ENCODE data around the gene TMEM121.
"Not testable (repeated sequence)": the region's sequence is repeated elsewhere in the genome, so short reads cannot be mapped to it uniquely, and the experiment has no call there.

Gene TMEM121

GRCh38 chr14:105547741-105548169 is 21.4 kb downstream of the TMEM121 start:
- DNase-seq = no peak

- no peak for DNase-seq
These were observed 23.1 kb downstream of the TMEM121 start for GRCh38 chr14:105549481-105549880.

- DNase-seq = no peak
These were observed 27.6 kb downstream of the TMEM121 start for GRCh38 chr14:105554022-105554421.

GRCh38 chr14:105554523-105554922 is 28.1 kb downstream of the TMEM121 start:
- DNase-seq = no peak

GRCh38 chr14:105557671-105558070 is 31.3 kb downstream of the TMEM121 start:
- not testable (repeated sequence) for DNase-seq

GRCh38 chr14:105558449-105559154 is 32.2 kb downstream of the TMEM121 start:
- DNase-seq = not testable (repeated sequence)

- DNase-seq = not testable (repeated sequence)
These were observed 33.1 kb downstream of the TMEM121 start for GRCh38 chr14:105559384-105560047.

GRCh38 chr14:105560048-105560669 is 33.8 kb downstream of the TMEM121 start:
- DNase-seq = not testable (repeated sequence)

GRCh38 chr14:105561345-105561744 is 35.0 kb downstream of the TMEM121 start:
- DNase-seq = not testable (repeated sequence)

- DNase-seq = no peak
These were observed 36.4 kb downstream of the TMEM121 start for GRCh38 chr14:105562713-105563346.

GRCh38 chr14:105563347-105563737 is 37.0 kb downstream of the TMEM121 start:
- DNase-seq = no peak

GRCh38 chr14:105564536-105564935 is 38.2 kb downstream of the TMEM121 start:
- not testable (repeated sequence) for DNase-seq

GRCh38 chr14:105565185-105565919 is 39.0 kb downstream of the TMEM121 start:
- DNase-seq = not testable (repeated sequence)

GRCh38 chr14:105566248-105567163 is 40.1 kb downstream of the TMEM121 start:
- DNase-seq = not testable (repeated sequence)

GRCh38 chr14:105567164-105568103 is 41.1 kb downstream of the TMEM121 start:
- DNase-seq = not testable (repeated sequence)

- not testable (repeated sequence) for DNase-seq
These were observed 41.9 kb downstream of the TMEM121 start for GRCh38 chr14:105568140-105568843.

- no peak for DNase-seq
These were observed 42.7 kb downstream of the TMEM121 start for GRCh38 chr14:105568859-105569766.

GRCh38 chr14:105570482-105570881 is 44.1 kb downstream of the TMEM121 start:
- no peak for DNase-seq

All from NCI-H2227 treated with DMSO at 0.1 percent for 48 hours (cell line).